Measurements from ENCODE around the gene MEIS3.
A peak's percentile ranks its signal among the peaks of the same experiment; 100 is the strongest.

Gene MEIS3

DNA sequence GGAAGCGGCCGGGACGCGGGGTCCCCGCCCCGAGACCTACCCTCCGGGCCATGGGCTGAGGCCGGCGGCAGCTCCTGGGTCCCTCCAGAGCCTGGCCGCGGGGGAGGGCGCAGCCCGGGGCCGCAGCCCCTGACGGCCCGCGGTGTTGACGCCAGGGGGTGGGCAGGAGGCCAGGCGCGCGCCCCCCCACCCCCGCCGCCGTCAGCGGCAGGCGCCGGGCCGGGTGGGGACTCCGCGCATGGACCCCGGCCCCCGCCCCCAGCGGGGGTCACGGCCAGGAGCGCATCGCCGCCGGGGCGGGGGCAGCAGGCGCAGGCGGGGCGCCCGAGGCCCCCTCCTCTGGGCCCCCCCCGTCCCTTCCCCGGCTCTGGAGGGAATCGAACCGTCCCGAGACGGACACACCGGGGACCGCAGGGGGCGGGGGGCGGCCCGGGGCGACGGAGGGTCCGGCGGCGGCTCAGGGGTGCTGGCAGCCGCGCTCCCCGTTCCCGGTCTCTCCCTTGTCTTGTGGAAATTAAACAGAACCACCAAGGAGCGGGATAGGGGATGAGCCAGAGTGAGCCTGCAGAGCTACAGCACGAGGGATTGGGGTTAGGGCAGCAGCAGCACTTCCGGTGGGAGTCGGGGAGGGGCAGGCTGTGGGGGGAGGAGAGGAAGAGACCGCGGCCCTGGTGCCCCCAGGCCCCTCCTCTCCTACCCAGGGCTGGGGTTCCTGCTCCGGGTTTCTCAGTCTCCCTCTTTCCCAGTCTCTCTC, at the start of gene MEIS3:
MEIS3 (minus strand) TSS at position 498 of the 754 bp plus-strand sequence; CDS start at position 52, 446 bp downstream.
- DNase-seq (ENCODE audit: low read depth) = no peak

DNA sequence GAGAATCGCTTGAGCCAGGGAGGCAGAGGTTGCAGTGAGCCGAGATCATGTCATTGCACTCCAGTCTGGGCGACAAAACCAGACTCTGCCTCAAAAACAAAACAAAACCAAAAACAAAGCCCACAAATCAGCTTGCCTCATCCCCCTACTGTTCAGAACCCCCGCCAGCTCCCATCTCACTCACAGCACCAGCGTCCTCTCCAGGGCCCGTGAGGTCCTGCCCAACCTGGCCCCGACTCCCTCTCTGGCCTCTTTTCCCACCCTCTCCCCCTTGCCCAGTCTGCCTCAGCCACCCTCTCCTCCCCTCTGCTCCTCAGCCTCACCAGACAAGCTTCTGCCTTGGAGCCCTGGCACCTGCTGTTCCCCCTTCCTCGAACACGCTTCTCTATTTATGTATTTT, 48.6 kb upstream of the MEIS3 start:
- no peak for DNase-seq (ENCODE audit: low read depth)

DNA sequence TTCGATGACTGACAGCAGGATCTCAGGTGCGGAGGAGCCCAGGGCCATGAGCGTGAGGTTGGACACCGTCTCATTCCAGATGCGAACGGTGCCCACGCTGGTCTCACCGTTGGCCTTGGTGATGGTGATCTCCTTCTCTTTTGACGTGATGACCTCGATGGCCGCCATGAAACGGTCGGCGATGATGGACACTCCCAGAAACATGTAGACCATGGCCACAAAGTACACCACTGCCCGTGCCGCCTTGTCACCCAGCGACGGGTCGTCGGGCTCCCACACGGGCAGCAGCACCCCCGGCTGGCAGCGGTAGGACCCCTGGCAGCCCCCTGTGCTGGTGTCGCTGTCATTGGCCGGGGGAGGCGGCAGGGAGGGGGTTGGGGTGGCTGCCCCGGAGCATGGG, 46.6 kb upstream of the MEIS3 start:
- no peak for DNase-seq (ENCODE audit: low read depth)

GRCh38 chr19:47464675-47465419, 45.5 kb upstream of the MEIS3 start:
- DNase-seq (ENCODE audit: low read depth) = no peak

- no peak for DNase-seq (ENCODE audit: low read depth)
These were observed 42.5 kb upstream of the MEIS3 start for GRCh38 chr19:47461876-47462275.

DNA sequence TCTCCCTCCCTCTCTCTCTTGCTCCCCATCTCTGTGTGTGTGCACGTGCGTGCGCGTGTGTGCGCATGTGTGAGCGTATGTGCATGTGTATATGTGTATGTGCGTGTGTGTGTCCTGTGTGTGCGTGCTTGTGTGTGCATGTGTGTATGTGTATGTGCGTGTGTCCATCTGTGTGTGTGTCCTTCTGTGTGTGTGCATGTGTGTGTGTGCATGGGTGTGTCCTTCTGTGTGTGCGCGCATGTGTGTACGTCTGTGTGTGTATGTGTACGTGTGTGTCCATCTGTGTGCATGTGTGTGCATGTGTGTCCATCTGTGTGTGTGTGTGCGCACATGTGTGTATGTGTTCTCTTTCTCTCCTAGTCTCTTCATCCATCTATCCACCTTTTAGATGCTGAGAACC, 40.1 kb upstream of the MEIS3 start:
- no peak for DNase-seq (ENCODE audit: low read depth)

- no peak for DNase-seq (ENCODE audit: low read depth)
These were observed 39.3 kb upstream of the MEIS3 start for GRCh38 chr19:47458672-47459071.

GRCh38 chr19:47456721-47457474, 37.6 kb upstream of the MEIS3 start:
- DNase-seq (ENCODE audit: low read depth) = no peak

GRCh38 chr19:47450478-47450877, 31.2 kb upstream of the MEIS3 start:
- DNase-seq (ENCODE audit: low read depth) = no peak

DNA sequence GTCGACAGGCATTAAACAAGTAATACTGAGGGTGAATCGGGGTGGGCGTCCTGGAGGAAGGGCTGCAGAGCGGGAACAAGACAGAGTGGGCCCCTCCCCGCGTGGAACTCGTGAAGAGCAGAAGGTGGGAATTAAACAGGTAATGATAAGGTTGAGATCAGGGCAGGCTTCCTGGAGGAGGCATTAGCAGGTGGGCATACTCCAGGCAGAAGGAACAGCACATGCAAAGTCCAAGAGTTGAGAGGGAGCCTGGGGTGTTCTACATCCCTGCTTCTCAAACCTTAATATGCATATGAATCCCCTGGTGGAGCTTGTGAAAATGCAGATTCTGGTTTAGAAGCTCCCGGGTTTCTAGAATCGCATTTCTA, 29.0 kb upstream of the MEIS3 start:
- no peak for DNase-seq (ENCODE audit: low read depth)

GRCh38 chr19:47447470-47448359, 28.4 kb upstream of the MEIS3 start:
- DNase-seq (ENCODE audit: low read depth) = no peak

- no peak for DNase-seq (ENCODE audit: low read depth)
These were observed 27.5 kb upstream of the MEIS3 start for GRCh38 chr19:47446534-47447469.

DNA sequence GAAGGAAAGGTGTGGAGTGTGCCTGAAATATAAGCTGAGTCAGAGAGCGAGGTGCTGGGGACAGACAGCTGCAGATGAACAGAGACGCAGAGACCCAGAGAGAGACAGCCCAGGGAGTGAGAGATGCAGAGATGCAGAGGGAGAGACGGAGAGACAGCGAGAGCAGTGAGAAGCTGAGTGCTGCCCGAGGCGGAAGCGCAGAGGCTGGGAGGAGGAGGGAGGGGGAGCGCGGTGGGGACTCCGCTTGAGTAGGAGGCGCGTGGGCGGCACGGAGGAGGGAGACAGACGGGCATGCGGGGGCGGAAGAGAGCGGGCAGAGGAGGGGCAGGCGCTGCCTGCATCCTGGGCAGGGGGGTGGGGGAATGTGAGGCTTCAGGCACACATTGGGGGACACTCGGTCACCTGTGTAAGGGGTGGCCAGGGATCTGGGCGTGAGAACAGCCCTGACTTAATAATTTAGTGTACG, 26.6 kb upstream of the MEIS3 start:
- DNase-seq (ENCODE audit: low read depth) = peak; percentile 52

GRCh38 chr19:47445527-47445926, 26.2 kb upstream of the MEIS3 start:
- DNase-seq (ENCODE audit: low read depth) = no peak

- no peak for DNase-seq (ENCODE audit: low read depth)
These were observed 25.1 kb upstream of the MEIS3 start for GRCh38 chr19:47444388-47444821.

DNA sequence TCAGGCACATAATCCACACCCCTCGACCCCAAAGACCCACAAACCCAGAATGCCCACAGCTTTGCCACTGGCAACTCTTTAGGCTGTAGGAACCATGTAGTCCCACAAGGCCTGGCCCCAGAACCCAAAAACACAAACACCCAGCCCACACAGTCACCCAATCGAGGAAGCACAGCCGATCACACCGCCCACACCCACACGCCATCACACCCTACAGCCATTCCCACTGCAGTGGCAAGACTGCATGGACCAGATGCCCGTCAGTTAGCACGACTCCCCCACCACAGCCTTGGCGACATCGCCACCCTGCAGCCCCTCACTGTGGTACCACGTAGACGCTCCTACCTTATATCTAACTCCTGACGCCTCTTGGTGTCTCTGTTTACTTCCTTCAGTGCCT, 24.0 kb upstream of the MEIS3 start:
- DNase-seq (ENCODE audit: low read depth) = no peak

GRCh38 chr19:47438793-47439220, 19.5 kb upstream of the MEIS3 start:
- no peak for DNase-seq (ENCODE audit: low read depth)

- DNase-seq (ENCODE audit: low read depth) = no peak
These were observed 18.2 kb upstream of the MEIS3 start for GRCh38 chr19:47437500-47437899.

GRCh38 chr19:47436712-47437401, 17.5 kb upstream of the MEIS3 start:
- peak; percentile 68 for DNase-seq (ENCODE audit: low read depth)

DNA sequence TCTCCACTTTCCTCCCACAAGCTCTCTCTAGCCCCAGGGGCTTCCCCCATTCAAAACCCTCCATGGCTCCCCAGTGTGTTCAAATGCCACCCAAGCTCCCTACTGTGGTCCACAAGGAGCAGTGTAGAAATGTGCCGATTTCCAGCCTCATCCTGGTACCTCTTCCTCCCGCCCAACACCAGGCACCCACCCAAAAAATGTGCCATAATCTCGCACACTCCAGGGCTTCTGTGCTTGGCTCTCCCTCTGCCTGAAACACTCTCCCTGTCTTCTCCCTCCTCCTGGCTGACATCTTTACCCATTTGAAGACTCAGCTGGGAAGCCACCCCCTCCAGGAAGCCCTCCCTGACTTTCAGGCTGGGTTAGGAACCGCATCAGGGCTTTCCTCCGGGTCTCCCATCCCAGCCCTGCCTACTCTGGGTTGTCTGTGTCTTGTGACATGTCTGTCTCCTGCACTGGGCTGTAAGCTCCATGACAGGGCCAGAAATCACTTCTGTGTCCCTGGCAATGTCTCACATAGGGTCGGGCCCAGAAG, 16.6 kb upstream of the MEIS3 start:
- no peak for DNase-seq (ENCODE audit: low read depth)
